HG03439 (cell line): ENCODE results near the gene MCM7.

Experiments used
- ATAC-seq: cut with Tn5 transposase; IDR thresholded peaks from one replicate; pipeline ENCODE4 v1.9.1; 2021; ENCODE audit warnings: mild to moderate bottlenecking, moderate library complexity; ENCODE audit not compliant: unreplicated experiment

Gene MCM7

GRCh38 chr7:100075418-100075817 lies 25.8 kb downstream of the MCM7 start:
- ATAC-seq, result no peak

GRCh38 chr7:100074841-100075240 lies 26.4 kb downstream of the MCM7 start:
- no peak for ATAC-seq

GRCh38 chr7:100072462-100072861 lies 28.7 kb downstream of the MCM7 start:
- ATAC-seq, result no peak

- no peak for ATAC-seq
Measured at GRCh38 chr7:100071018-100071723, 30.0 kb downstream of the MCM7 start.

GRCh38 chr7:100069991-100070390 lies 31.2 kb downstream of the MCM7 start:
- ATAC-seq, result no peak

GRCh38 chr7:100066953-100067352 lies 34.2 kb downstream of the MCM7 start:
- no peak for ATAC-seq

GRCh38 chr7:100065452-100066186 lies 35.6 kb downstream of the MCM7 start:
- no peak for ATAC-seq

GRCh38 chr7:100064162-100064561 lies 37.0 kb downstream of the MCM7 start:
- ATAC-seq, result no peak

- no peak for ATAC-seq
Measured at GRCh38 chr7:100063376-100063775, 37.8 kb downstream of the MCM7 start.

GRCh38 chr7:100061518-100062193 lies 39.5 kb downstream of the MCM7 start:
- ATAC-seq, result no peak

- ATAC-seq, result no peak
Measured at GRCh38 chr7:100059251-100059739, 41.9 kb downstream of the MCM7 start.

- no peak for ATAC-seq
Measured at GRCh38 chr7:100057006-100057405, 44.2 kb downstream of the MCM7 start.

GRCh38 chr7:100053215-100053614 lies 48.0 kb downstream of the MCM7 start:
- ATAC-seq, result no peak

- ATAC-seq, result no peak
Measured at GRCh38 chr7:100051611-100052010, 49.6 kb downstream of the MCM7 start.

GRCh38 chr7:100049441-100050291 lies 51.5 kb downstream of the MCM7 start, which contains the start of gene ZSCAN21:
TSS of gene ZSCAN21 (plus strand) at chr7:100049774. CDS start at chr7:100057007, 7,233 bp downstream.
- ATAC-seq, result peak; percentile 91

- ATAC-seq, result no peak
Measured at GRCh38 chr7:100048680-100049079, 52.5 kb downstream of the MCM7 start.

GRCh38 chr7:100044718-100045117 lies 56.5 kb downstream of the MCM7 start:
- no peak for ATAC-seq
